Right forelimb (tissue), 1 donor: ENCODE measurements around the gene ZNF142.

Experiments used
- DNase-seq: peaks from one replicate; pipeline ENCODE4 v3.0.0-alpha.2; 2018

ZNF142 gene

GRCh38 chr2:218659258-218659987, at the start of gene ZNF142, which contains the start of gene BCS1L:
Gene ZNF142 (minus strand): TSS chr2:218659623. CDS start chr2:218656429, 3,194 bp downstream.
Gene BCS1L (plus strand): TSS chr2:218659683. CDS start chr2:218660988, 1,305 bp downstream.
- peak; percentile 91 for DNase-seq

DNA sequence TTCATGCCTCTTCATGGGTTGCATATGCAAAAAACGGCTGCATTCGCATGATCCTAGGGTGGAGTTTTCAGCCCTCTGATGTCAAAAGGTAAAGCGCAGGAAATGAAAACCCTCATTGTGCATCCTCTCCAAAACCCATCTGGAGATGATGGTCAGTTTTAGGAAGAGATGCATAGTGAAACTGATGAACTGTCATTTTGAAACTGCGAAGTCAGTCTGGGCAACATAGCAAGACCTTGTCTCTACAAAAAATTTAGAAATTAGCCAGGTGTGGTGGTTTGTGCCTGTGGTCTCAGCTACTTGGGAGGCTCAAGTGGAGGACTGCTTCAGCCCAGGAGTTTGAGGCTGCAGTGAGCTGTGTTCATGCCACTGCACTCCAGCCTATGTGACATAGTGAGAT, 48.7 kb upstream of the ZNF142 start:
- DNase-seq = no peak

DNA sequence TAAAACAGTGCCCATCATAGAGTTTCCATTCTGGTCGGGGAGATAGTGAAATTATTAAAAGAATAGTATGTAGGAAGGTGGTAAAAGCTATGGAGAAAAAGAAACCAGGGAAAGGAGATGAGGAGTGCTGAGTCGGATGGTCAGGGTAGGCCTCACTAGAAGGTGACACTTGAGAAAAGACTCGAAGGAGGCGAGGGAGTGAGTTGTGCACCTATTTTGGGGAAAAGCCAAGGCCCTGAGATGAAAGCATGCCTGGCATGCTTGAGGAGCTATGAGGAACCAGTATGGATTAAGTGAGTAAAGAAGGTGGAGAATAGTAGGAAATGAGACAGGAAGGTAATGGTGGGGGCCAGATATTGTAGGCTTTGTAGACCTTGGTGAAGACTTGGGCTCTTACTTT, 43.9 kb upstream of the ZNF142 start:
- no peak for DNase-seq

DNA sequence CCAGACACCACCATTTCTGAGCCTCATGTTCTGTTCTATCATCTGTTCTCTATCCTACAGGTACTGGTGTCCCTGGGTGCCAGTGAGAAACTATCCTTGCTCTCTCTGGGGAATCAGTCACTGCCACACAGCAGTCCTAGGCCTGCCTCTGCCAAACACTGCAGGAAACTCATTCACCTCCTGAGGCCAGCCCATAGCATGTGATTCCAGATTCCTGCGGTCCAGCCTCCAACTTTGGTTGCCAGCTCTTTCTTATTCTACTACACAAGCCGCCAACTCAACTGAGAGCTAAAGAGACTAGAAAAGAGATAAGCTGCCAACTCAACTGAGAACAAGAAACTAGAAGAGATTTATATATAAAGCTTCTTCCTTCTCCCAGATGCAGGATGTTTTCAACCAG, 42.4 kb upstream of the ZNF142 start:
- no peak for DNase-seq

- no peak for DNase-seq
Measured at GRCh38 chr2:218698885-218699284, 39.5 kb upstream of the ZNF142 start.

DNA sequence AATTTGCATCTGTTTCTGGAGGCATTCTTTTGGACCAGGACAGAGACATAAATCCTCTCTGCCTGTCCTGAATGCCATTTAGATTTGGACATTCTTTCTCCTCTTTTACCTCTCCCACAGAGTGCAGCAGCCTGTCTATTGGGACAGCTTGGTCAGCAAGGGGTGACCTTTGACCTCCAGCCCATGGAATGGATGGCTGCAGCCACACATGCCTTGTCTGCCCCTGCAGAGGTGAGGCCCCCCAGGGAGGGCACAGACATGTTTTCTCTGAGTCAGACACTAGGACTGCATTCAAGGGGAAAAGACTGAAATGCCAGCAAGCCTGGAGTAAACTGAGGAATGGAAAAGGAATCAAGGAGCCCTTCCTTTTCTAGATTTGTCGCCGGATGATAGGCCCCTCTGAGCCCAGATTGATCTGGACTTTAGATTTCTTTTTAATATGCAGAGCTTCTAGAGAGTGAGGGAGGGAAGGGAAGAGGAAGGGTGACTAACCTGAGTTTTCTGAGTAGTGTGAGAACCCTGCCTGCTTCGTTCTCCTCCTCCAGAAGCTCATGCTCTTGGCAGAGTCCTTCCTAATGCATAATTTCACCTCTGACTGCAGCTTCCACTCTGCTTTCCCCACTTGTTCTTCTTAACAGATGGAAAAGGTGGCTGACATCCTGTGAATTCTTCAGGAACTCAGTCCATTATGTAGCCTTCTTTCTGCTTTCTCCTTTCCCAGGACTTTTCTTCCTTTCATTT, 35.2 kb upstream of the ZNF142 start:
- no peak for DNase-seq

DNA sequence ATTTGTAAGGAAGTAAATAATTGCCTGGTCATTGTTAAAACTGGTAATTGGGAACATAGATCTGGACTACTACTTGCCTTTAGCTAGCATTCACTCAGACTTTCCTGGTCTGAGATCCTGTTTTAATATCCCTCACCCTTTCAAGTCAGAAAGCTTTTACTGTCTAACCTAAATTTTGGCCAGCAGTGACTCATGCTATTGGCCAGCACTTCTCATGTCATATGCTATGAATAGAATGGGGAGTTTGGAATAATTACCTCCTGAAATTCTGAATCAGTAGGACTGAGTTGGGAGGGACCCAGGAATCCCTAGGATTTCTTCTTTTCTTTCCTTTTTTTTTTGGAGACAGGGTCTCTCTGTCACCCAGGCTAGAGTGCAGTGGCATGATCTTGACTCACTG, 31.8 kb upstream of the ZNF142 start:
- DNase-seq = no peak

- peak; percentile 49 for DNase-seq
Measured at GRCh38 chr2:218687400-218688060, 28.1 kb upstream of the ZNF142 start.

GRCh38 chr2:218680061-218680460, 20.6 kb upstream of the ZNF142 start:
- no peak for DNase-seq

DNA sequence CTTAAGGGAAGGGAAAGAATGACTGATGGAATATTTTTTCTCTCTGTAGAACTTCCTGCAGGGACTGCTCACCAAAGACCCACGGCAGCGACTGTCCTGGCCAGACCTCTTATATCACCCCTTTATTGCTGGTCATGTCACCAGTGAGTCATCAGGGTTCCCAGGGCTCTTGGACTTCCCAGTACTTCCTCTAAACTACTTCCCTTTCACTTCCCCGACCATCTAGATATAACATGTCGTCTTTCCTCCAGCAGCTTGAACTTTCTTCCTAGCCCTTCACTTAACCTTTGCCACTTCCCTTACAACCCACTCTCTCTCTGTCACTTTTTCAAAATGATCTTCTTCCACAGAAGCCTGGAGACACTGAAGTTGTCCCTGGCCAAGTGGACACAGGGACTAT, 19.7 kb upstream of the ZNF142 start:
- no peak for DNase-seq

DNA sequence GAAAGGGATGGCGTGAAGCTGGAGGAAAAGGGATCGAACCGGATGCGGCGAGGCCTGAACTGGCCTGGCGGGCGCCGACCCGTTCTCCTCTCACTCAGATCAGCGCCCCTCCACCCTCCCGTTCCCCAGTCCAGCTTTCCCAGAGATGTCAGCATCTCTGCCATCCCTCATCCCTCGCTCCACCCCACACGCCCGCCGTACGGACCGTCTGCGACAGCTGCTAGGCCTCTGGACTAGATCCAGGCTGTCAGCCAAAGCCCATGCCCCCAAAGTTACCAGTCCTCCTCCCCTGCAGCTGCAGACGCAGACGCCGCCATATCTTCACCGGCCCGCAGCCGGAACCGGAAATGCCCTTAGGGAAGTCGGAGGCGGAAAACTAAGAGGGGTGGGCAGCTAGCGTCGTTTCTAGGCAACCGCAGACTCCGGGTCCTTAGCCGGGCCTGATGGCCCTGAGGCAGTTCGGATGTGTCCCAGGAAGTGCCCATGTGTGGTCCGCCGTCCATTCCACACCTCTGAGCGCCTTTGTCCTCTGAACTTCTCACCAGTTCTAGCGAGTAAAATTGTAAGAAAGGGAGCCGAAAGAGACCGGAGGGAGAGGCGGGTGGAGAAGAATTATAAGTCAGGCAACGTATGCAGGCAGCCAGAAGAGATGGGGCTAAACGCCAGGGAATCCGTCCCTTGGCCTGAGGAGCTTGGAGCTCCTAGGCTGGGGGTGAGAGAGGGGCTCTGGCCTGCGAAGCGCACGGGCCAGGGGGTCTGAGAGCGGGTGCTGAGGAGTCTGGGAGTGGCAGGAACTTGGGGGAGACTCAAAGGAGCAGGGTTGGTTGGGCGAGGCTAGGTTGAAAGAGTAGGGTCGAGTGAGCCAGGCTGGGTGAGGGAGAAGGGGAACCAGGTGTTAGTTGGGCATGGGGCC, 12.5 kb upstream of the ZNF142 start, which contains the start of the genes RNF25 and STK36:
RNF25 (minus strand) TSS at position 349 of the 913 bp plus-strand sequence; CDS start at position 317, 32 bp downstream.
STK36 (plus strand) TSS at position 433 of the 913 bp plus-strand sequence. CDS start 744 bp downstream, outside the sequence.
- DNase-seq = peak; percentile 90

GRCh38 chr2:218671097-218671653, 11.8 kb upstream of the ZNF142 start:
- DNase-seq = no peak

DNA sequence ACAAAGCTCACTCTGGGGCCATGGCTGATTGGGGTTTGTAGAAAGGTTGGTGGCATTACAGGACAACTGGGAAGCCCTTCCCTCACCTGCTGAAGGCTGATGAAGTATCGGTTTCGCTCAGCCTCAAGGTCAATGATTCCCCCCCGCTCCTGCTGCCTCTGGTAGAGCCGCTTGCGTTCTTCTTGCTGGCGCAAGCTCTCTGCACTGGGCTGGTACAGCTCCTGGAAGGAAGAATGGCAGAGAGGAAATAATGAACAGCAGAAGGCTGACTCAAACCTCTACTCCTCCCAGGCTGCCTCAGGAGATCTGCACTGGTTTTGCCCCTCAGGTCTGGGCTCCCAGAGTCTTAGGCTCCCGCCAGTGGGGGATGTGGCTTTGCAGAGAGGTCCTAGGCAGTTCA, 5.2 kb upstream of the ZNF142 start:
- no peak for DNase-seq

- DNase-seq = no peak
Measured at GRCh38 chr2:218663901-218664300, 4.5 kb upstream of the ZNF142 start.

- DNase-seq = no peak
Measured at GRCh38 chr2:218662827-218663226, 3.4 kb upstream of the ZNF142 start.

DNA sequence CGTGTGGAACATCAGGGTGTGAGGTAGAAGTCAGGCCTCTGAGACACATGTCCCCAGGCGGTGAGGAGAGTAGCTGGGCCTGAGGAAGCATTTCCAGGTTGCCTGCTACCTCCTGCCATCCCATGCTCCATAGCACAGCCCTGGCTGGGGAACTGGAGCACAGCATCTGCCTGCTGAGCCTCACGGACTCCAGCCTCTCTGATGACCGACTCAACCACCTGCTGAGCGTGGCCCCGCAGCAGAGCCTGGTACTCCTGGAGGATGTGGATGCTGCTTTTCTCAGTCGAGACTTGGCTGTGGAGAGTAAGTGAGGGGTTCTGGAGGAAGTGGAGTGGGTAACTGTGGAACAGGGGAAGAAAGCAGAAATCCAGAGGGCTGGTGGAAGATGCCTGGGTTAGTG, 3.0 kb upstream of the ZNF142 start:
- DNase-seq = no peak

DNA sequence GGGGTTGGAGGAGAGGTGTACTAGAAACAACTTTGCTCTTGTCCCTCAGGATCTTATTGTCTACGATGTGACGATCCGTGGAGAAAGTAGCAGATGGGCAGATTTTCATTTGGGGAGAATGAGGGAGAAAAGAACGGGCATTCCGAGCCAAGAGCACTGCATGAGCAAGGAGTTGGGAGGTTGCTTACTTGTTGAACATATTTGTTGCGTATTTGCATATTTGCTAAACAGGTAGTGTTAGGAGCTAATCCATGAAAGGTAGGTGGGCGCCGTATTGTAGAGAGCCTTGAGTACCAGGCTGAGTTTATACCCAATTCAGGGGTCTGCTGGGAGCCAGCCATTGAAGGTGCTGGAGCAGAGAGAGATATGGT, 550 bp upstream of the ZNF142 start:
- no peak for DNase-seq

DNA sequence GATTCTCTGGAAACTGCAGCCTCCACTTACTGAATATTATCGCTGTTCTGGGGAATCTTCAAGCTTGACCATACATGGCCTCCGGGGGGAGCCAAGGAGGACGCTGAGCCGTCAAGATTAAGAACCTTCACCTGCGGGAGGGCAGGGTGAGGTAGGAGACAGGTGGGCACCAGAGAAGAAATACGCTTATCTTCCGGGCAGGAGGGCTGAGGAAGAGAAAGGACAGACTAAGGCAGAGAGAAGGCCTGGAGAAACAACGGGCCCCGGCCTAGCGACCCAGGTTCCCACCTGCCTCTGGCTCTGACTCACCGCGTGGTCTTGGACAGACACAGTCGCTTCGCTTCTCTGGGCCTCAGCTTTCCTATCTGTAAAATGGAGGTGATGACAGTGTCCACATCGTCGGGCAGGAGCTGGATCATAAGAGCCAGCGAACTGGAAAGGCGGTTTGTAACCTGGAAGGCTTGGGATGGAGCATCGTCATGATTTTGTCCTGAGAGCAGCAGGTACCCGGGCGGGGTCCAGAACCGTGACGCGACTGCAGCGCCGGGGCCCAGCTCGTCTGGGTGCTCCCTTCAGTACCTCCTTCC, 659 bp downstream of the ZNF142 start:
- DNase-seq = no peak

DNA sequence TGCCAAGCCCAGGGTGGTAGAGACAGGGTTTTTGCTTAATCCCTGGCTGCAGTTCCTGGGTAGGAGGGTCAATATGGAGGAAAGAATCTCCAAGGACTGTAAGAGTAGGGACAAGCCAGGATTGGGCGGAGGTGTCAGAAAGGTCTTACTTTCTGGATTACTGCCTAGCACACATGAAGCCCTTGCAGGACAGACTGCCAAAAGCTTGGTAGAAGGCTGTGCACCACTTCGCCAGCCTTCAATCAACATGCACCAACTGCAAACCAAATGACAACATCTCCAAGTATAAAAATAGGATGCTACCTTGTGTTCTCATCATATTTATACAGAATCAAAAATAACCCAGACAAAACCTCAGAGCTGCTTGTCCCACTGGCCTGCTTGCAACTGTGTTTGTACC, 3.7 kb downstream of the ZNF142 start:
- DNase-seq = no peak

- no peak for DNase-seq
Measured at GRCh38 chr2:218648787-218649100, 10.7 kb downstream of the ZNF142 start.

DNA sequence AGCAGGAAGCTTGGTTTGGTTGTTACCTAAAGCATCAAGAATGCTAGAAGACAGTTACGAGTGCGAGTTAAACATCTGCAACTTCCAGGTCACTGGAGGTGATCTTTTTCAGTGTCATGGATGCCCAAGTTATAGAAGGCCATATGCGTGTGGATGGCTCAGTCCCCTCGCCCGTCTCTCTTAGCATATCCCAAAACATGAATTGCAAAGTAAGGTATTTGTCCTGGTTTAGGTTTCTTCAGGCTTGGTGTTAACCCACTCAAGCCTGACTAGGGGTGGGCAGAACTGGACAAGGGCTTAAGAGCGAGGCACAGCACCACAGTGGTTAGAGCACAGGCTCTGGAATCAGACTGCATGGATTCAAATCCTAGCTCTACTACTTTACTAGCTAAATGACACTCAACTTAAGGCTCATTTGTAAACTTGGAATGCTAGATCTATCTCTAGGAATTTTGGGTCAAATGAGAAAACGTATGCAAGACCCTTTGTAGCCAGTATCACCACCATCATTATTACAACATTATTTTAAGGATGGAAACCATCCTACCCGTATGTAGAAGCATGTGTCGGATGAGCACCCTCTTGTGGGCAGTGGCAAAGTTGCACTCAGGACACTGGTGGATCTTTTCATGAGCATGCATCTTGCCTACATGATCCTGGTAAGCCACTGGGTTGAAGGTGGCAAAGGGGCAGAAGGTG, 11.2 kb downstream of the ZNF142 start:
- peak; percentile 59 for DNase-seq
